Nephron (organoid): Measurements from ENCODE around the gene ZNF599.
A peak's percentile ranks its signal among the peaks of the same experiment; 100 is the strongest.

Experiments
- H3K27ac Mint-ChIP-seq, 3 experiments: 2 replicates each; pipeline ENCODE4 v1.8.0; 2020; ENCODE audit warnings: mixed read lengths in 3 of 3, mild to moderate bottlenecking in 2 of 3, moderate library complexity in 1 of 3
- H3K27me3 Mint-ChIP-seq: 2 replicates; pipeline ENCODE4 v1.8.0; 2021; ENCODE audit warnings: low read depth, mild to moderate bottlenecking, moderate library complexity, mixed read lengths
- H3K36me3 Mint-ChIP-seq: 2 replicates; pipeline ENCODE4 v1.8.0; 2020; ENCODE audit warnings: low read depth, mixed read lengths
- H3K4me1 Mint-ChIP-seq: 2 replicates; pipeline ENCODE4 v1.8.0; 2020; ENCODE audit warnings: mixed read lengths
- H3K4me3 Mint-ChIP-seq, 3 experiments: 2 replicates each; pipeline ENCODE4 v1.8.0; 2020; ENCODE audit warnings: mild to moderate bottlenecking in 3 of 3, mixed read lengths in 3 of 3, moderate library complexity in 2 of 3
- H3K9me3 Mint-ChIP-seq: 2 replicates; pipeline ENCODE4 v1.8.0; 2020; ENCODE audit warnings: mixed read lengths
- TF ChIP-seq, protein P1 (sequence below), 3 experiments: fragments of 200-600 bp; sonication (generic); IDR thresholded peaks; one replicate each; pipeline ENCODE4 v1.5.0; 2021; ENCODE audit warnings: antibody characterized with exemption in 3 of 3; ENCODE audit not compliant: unreplicated experiment in 3 of 3

Gene ZNF599

GRCh38 chr19:34733746-34734536 is 39.1 kb downstream of the ZNF599 start, which contains the start of gene ZNF181:
Gene ZNF181, plus strand, starts transcription at chr19:34734243. Its CDS starts 795 bp downstream, at chr19:34735038.
- TF ChIP-seq, protein P1, sequence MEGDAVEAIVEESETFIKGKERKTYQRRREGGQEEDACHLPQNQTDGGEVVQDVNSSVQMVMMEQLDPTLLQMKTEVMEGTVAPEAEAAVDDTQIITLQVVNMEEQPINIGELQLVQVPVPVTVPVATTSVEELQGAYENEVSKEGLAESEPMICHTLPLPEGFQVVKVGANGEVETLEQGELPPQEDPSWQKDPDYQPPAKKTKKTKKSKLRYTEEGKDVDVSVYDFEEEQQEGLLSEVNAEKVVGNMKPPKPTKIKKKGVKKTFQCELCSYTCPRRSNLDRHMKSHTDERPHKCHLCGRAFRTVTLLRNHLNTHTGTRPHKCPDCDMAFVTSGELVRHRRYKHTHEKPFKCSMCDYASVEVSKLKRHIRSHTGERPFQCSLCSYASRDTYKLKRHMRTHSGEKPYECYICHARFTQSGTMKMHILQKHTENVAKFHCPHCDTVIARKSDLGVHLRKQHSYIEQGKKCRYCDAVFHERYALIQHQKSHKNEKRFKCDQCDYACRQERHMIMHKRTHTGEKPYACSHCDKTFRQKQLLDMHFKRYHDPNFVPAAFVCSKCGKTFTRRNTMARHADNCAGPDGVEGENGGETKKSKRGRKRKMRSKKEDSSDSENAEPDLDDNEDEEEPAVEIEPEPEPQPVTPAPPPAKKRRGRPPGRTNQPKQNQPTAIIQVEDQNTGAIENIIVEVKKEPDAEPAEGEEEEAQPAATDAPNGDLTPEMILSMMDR (IDR thresholded peaks at IDR 0.05; ENCODE audit: unreplicated experiment in 3 of 3): no peak
- peaks cover 14% of the 10 kb centered on the region for H3K4me1 Mint-ChIP-seq
- H3K4me3 Mint-ChIP-seq: peak within 1 kb of the TSS; percentile 88 to 96 (median 94)

GRCh38 chr19:34733266-34733745 is 39.7 kb downstream of the ZNF599 start:
- no peaks in the 10 kb centered on the region for H3K27me3 Mint-ChIP-seq
- TF ChIP-seq, protein P1 (IDR thresholded peaks at IDR 0.05; ENCODE audit: unreplicated experiment in 3 of 3): no peak
- peaks cover 14% of the 10 kb centered on the region for H3K4me1 Mint-ChIP-seq
- peaks cover 38% of the 10 kb centered on the region for H3K36me3 Mint-ChIP-seq
- H3K9me3 Mint-ChIP-seq: peaks cover 16% of the 10 kb centered on the region
- H3K27ac Mint-ChIP-seq: peak overlapping the region; percentile 97 to 99 (median 97)
- peak overlapping the region; percentile 88 to 96 (median 94) for H3K4me3 Mint-ChIP-seq

More at GRCh38 chr19:34733746-34734536, 39.1 kb downstream of the ZNF599 start, which contains the start of gene ZNF181:
- H3K27ac Mint-ChIP-seq: peak within 1 kb of the TSS; percentile 97 to 99 (median 97)
- peaks cover 44% of the 10 kb centered on the region for H3K36me3 Mint-ChIP-seq
- H3K27me3 Mint-ChIP-seq: no peaks in the 10 kb centered on the region
- peaks cover 21% of the 10 kb centered on the region for H3K9me3 Mint-ChIP-seq

- Mint-ChIP-seq H3K27me3 (no peaks in the 10 kb centered on the region), H3K4me3 (peak overlapping the region; percentile 62 to 73 (median 65)), H3K4me1 (peaks cover 14% of the 10 kb centered on the region), H3K36me3 (peaks cover 32% of the 10 kb centered on the region), H3K9me3 (peaks cover 12% of the 10 kb centered on the region), H3K27ac (peak overlapping the region in 1 of 3 experiments; percentile 97)
- TF ChIP-seq, protein P1 (IDR thresholded peaks at IDR 0.05; ENCODE audit: unreplicated experiment in 3 of 3): no peak
Measured at GRCh38 chr19:34732612-34733211, 40.3 kb downstream of the ZNF599 start.

GRCh38 chr19:34731964-34732363 is 41.1 kb downstream of the ZNF599 start:
- TF ChIP-seq, protein P1 (IDR thresholded peaks at IDR 0.05; ENCODE audit: unreplicated experiment in 3 of 3): no peak
- Mint-ChIP-seq H3K4me3 (peak overlapping the region; percentile 50 to 69 (median 67)), H3K4me1 (peaks cover 14% of the 10 kb centered on the region), H3K9me3 (peaks cover 12% of the 10 kb centered on the region), H3K27me3 (no peaks in the 10 kb centered on the region), H3K27ac (no peak overlapping the region), H3K36me3 (peaks cover 24% of the 10 kb centered on the region)

DNA sequence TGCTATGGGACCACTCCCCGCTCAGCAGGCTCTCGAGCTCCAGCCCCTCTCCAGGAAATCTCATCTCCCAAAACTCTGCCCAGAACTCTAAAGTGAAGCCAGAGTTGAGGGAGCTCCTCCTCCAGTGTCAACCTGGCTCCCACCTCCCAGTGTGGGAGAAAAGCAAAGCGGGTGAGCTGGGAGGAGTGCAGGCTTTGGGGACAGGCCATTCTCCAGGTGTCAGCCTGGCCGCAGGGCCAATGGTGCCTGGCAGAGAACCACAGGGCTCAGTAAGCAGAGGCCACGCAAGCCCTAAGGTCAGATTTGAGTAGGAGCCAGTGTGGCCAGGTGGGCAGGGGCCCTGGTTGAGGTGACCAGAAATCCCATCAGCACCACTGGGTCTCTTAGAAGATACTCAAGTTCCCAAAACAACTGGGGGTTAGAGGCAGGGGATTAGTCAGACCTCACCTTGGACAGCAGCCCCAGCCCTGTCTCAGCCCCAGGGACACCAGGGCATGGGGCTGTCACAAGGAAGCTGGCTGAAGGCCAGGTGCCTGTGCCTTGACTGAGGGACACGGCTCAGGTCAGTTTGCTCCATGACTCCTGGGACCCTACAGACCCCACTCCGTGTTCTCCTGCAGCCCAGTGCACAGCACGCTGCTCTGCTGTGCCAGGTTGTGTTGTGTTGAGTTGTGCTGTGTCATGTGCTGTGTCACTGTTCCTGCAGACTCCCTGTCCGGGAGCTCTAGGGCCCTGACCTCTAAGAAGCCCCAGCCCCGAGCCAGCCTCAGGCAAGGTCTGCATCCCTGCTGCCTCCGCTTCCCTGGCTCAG is 41.8 kb downstream of the ZNF599 start:
- Mint-ChIP-seq H3K4me3 (peak overlapping the region; percentile 50 to 69 (median 67)), H3K4me1 (peaks cover 14% of the 10 kb centered on the region), H3K36me3 (peaks cover 18% of the 10 kb centered on the region), H3K27ac (no peak overlapping the region), H3K9me3 (peaks cover 10% of the 10 kb centered on the region), H3K27me3 (no peaks in the 10 kb centered on the region)
- TF ChIP-seq, protein P1 (IDR thresholded peaks at IDR 0.05; ENCODE audit: unreplicated experiment in 3 of 3): no peak
